ENCODE measurements around the gene STARD9. TPM values are rescaled to one million over a fixed set of nuclear protein-coding genes. Genes with fewer than 3 reads are reported as not detected.
"Not testable (repeated sequence)": the region's sequence is repeated elsewhere in the genome, so short reads cannot be mapped to it uniquely, and the experiment has no call there.

The STARD9 gene
- polyA plus RNA-seq, 1 donor = 18.3 TPM

GRCh38 chr15:42729409-42729808 lies 154.0 kb downstream of the STARD9 start:
- DNase-seq (ENCODE audit: low read depth) = no peak

- no peak for DNase-seq (ENCODE audit: low read depth)
Observed at GRCh38 chr15:42730135-42730534, 154.7 kb downstream of the STARD9 start.

GRCh38 chr15:42730536-42730935 lies 155.1 kb downstream of the STARD9 start:
- DNase-seq (ENCODE audit: low read depth) = no peak

GRCh38 chr15:42731461-42731860 lies 156.1 kb downstream of the STARD9 start:
- DNase-seq (ENCODE audit: low read depth) = no peak

GRCh38 chr15:42732095-42732827 lies 156.9 kb downstream of the STARD9 start:
- DNase-seq (ENCODE audit: low read depth) = no peak

GRCh38 chr15:42733027-42733426 lies 157.6 kb downstream of the STARD9 start:
- no peak for DNase-seq (ENCODE audit: low read depth)

- DNase-seq (ENCODE audit: low read depth) = no peak
Observed at GRCh38 chr15:42734076-42734672, 158.8 kb downstream of the STARD9 start.

GRCh38 chr15:42735382-42736165 lies 160.2 kb downstream of the STARD9 start:
- no peak for DNase-seq (ENCODE audit: low read depth)

- no peak for DNase-seq (ENCODE audit: low read depth)
Observed at GRCh38 chr15:42736178-42736792, 160.9 kb downstream of the STARD9 start.

GRCh38 chr15:42736793-42737528 lies 161.6 kb downstream of the STARD9 start, which contains the start of gene CDAN1:
TSS of gene CDAN1 (minus strand) at chr15:42737128. CDS start at chr15:42737102, 26 bp downstream.
- DNase-seq (ENCODE audit: low read depth) = peak; percentile 46

GRCh38 chr15:42737529-42738328 lies 162.3 kb downstream of the STARD9 start:
- DNase-seq (ENCODE audit: low read depth) = no peak

- no peak for DNase-seq (ENCODE audit: low read depth)
Observed at GRCh38 chr15:42741710-42742109, 166.3 kb downstream of the STARD9 start.

- DNase-seq (ENCODE audit: low read depth) = no peak
Observed at GRCh38 chr15:42742149-42742548, 166.7 kb downstream of the STARD9 start.

- no peak for DNase-seq (ENCODE audit: low read depth)
Observed at GRCh38 chr15:42744195-42744594, 168.8 kb downstream of the STARD9 start.

- DNase-seq (ENCODE audit: low read depth) = no peak
Observed at GRCh38 chr15:42749266-42749665, 173.9 kb downstream of the STARD9 start.

- no peak for DNase-seq (ENCODE audit: low read depth)
Observed at GRCh38 chr15:42750306-42750705, 174.9 kb downstream of the STARD9 start.

GRCh38 chr15:42759093-42759492 lies 183.7 kb downstream of the STARD9 start:
- no peak for DNase-seq (ENCODE audit: low read depth)

- no peak for DNase-seq (ENCODE audit: low read depth)
Observed at GRCh38 chr15:42760759-42761158, 185.4 kb downstream of the STARD9 start.

GRCh38 chr15:42761813-42762212 lies 186.4 kb downstream of the STARD9 start:
- DNase-seq (ENCODE audit: low read depth) = not testable (repeated sequence)

GRCh38 chr15:42764154-42764731 lies 188.8 kb downstream of the STARD9 start:
- DNase-seq (ENCODE audit: low read depth) = not testable (repeated sequence)

Data from forelimb muscle (tissue), 1 donor.